Loucy (cell line): Measurements from ENCODE around the gene SPTBN2.
"Not testable (repeated sequence)": the region's sequence is repeated elsewhere in the genome, so short reads cannot be mapped to it uniquely, and the experiment has no call there.

ENCODE experiments used
- EZH2phosphoT487 ChIP-seq: fragments of 200-600 bp; IDR thresholded peaks from 2 replicates; pipeline ENCODE4 v1.6.1; 2018; ENCODE audit warnings: antibody characterized with exemption, mild to moderate bottlenecking, moderate library complexity, borderline replicate concordance
- TF ChIP-seq, protein P1 (sequence below): fragments of 200-600 bp; sonication (generic); conservative IDR thresholded peaks from 2 replicates; pipeline ENCODE4 v1.5.1; 2014; ENCODE audit warnings: mild to moderate bottlenecking, antibody characterized with exemption, low read length

DNA sequence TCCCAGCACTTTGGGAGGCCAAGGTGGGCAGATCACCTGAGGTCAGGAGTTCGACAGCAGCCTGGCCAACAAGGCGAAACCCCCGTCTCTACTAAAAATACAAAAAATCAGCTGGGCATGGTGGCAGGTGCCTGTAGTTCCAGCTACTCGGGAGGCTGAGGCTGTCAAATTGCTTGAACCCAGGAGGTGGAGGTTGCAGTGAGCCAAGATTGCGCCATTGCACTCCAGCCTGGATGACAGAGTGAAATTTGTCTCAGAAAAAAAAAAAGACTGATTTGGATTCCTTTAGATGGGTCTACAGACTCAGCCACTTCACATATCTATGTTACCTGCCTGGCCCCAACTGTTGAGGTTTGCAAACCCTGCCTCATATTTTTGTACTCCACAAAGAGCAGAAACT, 4.8 kb downstream of the SPTBN2 start:
- TF ChIP-seq, protein P1, sequence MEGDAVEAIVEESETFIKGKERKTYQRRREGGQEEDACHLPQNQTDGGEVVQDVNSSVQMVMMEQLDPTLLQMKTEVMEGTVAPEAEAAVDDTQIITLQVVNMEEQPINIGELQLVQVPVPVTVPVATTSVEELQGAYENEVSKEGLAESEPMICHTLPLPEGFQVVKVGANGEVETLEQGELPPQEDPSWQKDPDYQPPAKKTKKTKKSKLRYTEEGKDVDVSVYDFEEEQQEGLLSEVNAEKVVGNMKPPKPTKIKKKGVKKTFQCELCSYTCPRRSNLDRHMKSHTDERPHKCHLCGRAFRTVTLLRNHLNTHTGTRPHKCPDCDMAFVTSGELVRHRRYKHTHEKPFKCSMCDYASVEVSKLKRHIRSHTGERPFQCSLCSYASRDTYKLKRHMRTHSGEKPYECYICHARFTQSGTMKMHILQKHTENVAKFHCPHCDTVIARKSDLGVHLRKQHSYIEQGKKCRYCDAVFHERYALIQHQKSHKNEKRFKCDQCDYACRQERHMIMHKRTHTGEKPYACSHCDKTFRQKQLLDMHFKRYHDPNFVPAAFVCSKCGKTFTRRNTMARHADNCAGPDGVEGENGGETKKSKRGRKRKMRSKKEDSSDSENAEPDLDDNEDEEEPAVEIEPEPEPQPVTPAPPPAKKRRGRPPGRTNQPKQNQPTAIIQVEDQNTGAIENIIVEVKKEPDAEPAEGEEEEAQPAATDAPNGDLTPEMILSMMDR, result not testable (repeated sequence)
- not testable (repeated sequence) for TF ChIP-seq EZH2phosphoT487
